ENCODE data around the gene CDK3. TPM values are rescaled to one million over a fixed set of nuclear protein-coding genes. Genes with fewer than 3 reads are reported as not detected.

CDK3 gene
- total RNA-seq, 4 donors from 2014 or later = 0.65 to 2.2 (median 1.2) TPM; not detected in 1

DNA sequence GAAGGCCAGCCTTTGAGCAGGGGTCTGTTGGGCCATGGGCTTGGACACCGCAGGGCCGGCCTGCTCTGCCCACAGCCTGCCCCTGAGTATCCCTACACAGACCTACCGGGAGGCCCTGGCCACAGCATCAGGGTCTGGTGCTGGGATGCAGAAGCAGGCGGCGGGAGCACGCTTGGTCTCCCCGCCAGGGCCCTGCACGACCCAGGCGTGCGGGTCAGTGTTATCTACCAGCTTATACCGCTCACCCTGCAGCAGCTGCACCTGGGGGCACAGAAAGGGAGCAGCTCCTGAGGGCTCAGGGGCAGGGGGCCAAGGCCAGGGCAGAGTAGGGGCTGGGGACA is 17.7 kb downstream of the CDK3 start:
- H3K27me3 ChIP-seq = peaks cover 0 to 21% (median 0%) of the 10 kb centered on the region in 4 donors
- TF ChIP-seq POLR2AphosphoS5 (IDR thresholded peaks at IDR 0.05) (no peak), POLR2A (IDR thresholded peaks at IDR 0.05; ENCODE audit: low read depth) (no peak), EP300 (IDR thresholded peaks at IDR 0.05) (no peak)
- TF ChIP-seq, protein P1, sequence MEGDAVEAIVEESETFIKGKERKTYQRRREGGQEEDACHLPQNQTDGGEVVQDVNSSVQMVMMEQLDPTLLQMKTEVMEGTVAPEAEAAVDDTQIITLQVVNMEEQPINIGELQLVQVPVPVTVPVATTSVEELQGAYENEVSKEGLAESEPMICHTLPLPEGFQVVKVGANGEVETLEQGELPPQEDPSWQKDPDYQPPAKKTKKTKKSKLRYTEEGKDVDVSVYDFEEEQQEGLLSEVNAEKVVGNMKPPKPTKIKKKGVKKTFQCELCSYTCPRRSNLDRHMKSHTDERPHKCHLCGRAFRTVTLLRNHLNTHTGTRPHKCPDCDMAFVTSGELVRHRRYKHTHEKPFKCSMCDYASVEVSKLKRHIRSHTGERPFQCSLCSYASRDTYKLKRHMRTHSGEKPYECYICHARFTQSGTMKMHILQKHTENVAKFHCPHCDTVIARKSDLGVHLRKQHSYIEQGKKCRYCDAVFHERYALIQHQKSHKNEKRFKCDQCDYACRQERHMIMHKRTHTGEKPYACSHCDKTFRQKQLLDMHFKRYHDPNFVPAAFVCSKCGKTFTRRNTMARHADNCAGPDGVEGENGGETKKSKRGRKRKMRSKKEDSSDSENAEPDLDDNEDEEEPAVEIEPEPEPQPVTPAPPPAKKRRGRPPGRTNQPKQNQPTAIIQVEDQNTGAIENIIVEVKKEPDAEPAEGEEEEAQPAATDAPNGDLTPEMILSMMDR (IDR thresholded peaks at IDR 0.05) = no peak
- intact Hi-C loops (cut with DNase I) = no loop called here

DNA sequence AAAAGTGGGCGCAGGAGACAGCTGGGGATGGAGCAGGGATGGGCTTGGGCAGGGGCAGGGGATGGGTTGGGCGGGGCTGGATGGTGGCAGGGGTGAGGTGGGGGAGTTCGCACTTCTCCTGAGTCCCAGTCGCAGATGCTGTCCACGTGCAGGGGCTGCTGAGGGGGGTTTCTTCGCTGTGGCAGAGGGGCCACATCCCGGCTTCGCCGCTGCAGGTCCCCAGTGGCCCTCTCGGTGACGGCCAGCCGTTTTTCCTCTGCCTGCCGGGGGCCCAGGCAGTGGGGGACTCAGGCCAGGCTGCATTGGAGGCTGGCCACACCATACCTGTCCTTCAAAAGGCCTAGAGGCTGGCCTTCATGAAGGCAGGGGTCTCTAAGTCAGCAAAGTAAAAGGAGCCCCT is 18.1 kb downstream of the CDK3 start:
- no peak for TF ChIP-seq EP300 (IDR thresholded peaks at IDR 0.05)
- no peak for TF ChIP-seq POLR2A (IDR thresholded peaks at IDR 0.05; ENCODE audit: low read depth)
- no peak for TF ChIP-seq POLR2AphosphoS5 (IDR thresholded peaks at IDR 0.05)
- TF ChIP-seq, protein P1 (IDR thresholded peaks at IDR 0.05) = no peak
- Histone ChIP-seq H3K27ac (replicated peaks in 1 of 4) (no peak overlapping the region), H3K36me3 (no peaks in the 10 kb centered on the region), H3K9me3 (no peaks in the 10 kb centered on the region), H3K4me3 (no peak overlapping the region), H3K4me1 (peaks cover 0 to 9% (median 7%) of the 10 kb centered on the region in 4 donors), H3K27me3 (peaks cover 0 to 21% (median 0%) of the 10 kb centered on the region in 4 donors)
- no peak for DNase-seq (ENCODE audit: extremely low spot score)
- WGBS = 92% methylated on average over 5 of the region's 13 CpGs
- intact Hi-C loops (cut with DNase I) = no loop called here

More for the DNA sequence above, 17.7 kb downstream of the CDK3 start:
- no peak for DNase-seq (ENCODE audit: extremely low spot score)
- H3K36me3 ChIP-seq = no peaks in the 10 kb centered on the region
- H3K27ac ChIP-seq (replicated peaks in 1 of 4) = no peak overlapping the region
- WGBS = 86% methylated on average over 8 of the region's 11 CpGs
- H3K4me3 ChIP-seq = no peak overlapping the region
- peaks cover 0 to 9% (median 7%) of the 10 kb centered on the region in 4 donors for H3K4me1 ChIP-seq
- H3K9me3 ChIP-seq = no peaks in the 10 kb centered on the region

DNA sequence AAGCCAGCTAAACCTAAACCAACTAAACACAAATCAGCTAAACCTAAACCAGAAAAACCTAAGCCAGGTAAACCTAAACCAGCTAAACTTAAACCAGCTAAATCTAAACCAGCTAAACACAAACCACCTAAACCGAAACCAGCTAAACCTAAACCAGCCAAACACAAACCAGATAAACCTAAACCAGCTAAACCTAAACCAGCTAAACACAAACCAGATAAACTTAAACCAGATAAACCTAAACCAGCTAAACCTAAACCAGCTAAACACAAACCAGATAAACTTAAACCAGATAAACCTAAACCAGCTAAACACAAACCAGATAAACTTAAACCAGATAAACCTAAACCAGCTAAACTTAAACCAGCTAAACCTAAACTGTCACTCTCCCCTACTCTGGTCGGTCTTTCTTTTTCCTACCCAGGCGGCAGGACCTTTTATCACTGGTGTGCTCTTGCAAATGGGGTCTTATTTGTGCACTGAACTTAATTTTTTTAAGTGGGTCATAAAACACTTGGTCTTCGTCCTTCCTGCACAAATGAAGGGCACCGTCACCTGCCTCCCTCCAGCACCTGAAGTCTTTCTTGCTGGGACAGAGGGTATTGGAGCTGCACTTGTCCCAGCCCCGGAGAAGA is 19.3 kb downstream of the CDK3 start:
- no peaks in the 10 kb centered on the region for H3K9me3 ChIP-seq
- H3K27me3 ChIP-seq = peaks cover 0 to 15% (median 0%) of the 10 kb centered on the region in 4 donors
- H3K36me3 ChIP-seq = no peaks in the 10 kb centered on the region
- H3K4me1 ChIP-seq = no peaks in the 10 kb centered on the region
- no peak for DNase-seq (ENCODE audit: extremely low spot score)
- WGBS = 90% methylated on average over 6 of the region's 6 CpGs
- H3K27ac ChIP-seq (replicated peaks in 1 of 4) = no peak overlapping the region
- TF ChIP-seq EP300 (IDR thresholded peaks at IDR 0.05) = no peak
- TF ChIP-seq, protein P1 (IDR thresholded peaks at IDR 0.05) = no peak
- TF ChIP-seq POLR2AphosphoS5 (IDR thresholded peaks at IDR 0.05) = no peak
- TF ChIP-seq POLR2A (IDR thresholded peaks at IDR 0.05; ENCODE audit: low read depth) = no peak
- intact Hi-C loops (cut with DNase I) = no loop called here
- no peak overlapping the region for H3K4me3 ChIP-seq

DNA sequence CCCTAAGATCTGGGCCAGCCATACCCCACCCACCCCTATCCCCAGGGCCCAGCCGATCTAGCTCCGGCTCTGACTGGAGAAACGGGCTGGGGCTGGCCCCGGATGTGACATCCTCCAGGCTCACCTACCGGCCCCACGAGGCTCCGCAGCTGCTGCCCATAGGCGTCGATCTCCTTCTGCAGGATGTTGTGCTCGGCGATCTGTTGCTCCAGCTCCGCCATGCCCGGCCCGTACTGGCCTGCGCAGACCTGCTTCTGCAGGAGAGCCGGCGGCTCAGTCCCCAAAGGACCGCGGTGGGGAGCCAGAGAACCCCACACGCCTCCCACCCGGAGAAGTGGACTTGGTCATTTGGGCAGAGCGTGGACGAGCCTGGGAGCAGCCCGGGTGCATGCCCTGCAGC is 21.6 kb downstream of the CDK3 start:
- Histone ChIP-seq H3K4me1 (no peaks in the 10 kb centered on the region), H3K36me3 (no peaks in the 10 kb centered on the region), H3K9me3 (no peaks in the 10 kb centered on the region), H3K27me3 (peaks cover 0 to 12% (median 0%) of the 10 kb centered on the region in 4 donors), H3K4me3 (no peak overlapping the region), H3K27ac (replicated peaks in 1 of 4) (no peak overlapping the region)
- intact Hi-C loops (cut with DNase I) = no loop called here
- no peak for DNase-seq (ENCODE audit: extremely low spot score)
- TF ChIP-seq EP300 (IDR thresholded peaks at IDR 0.05) = no peak
- TF ChIP-seq, protein P1 (IDR thresholded peaks at IDR 0.05) = no peak
- no peak for TF ChIP-seq POLR2A (IDR thresholded peaks at IDR 0.05; ENCODE audit: low read depth)
- no peak for TF ChIP-seq POLR2AphosphoS5 (IDR thresholded peaks at IDR 0.05)
- whole genome bisulfite sequencing = 83% methylated on average over 10 of the region's 24 CpGs
